Cardiac fibroblast (primary cell): ENCODE data around the gene MBNL2.

Experiments
- DNase-seq, 2 donors: peaks; one replicate each; pipeline versions ENCODE4 v3.0.0 to v3.0.0-alpha.2; 2010; ENCODE audit warnings: low read depth in 2 of 2
- H3K4me3 ChIP-seq, 2 donors: replicated peaks in 1 of 2; 1 replicate in 1 of 2; 2 replicates in 1 of 2; pipeline ENCODE4 v1.5.1; 2011; ENCODE audit warnings: low read depth in 2 of 2, low read length in 2 of 2, mild to moderate bottlenecking in 2 of 2, moderate library complexity in 1 of 2
- TF ChIP-seq, protein P1 (sequence below): IDR thresholded peaks from one replicate; pipeline ENCODE4 v1.5.1; 2011; ENCODE audit warnings: low read depth, mild to moderate bottlenecking, low read length, inconsistent platforms

MBNL2 gene

DNA sequence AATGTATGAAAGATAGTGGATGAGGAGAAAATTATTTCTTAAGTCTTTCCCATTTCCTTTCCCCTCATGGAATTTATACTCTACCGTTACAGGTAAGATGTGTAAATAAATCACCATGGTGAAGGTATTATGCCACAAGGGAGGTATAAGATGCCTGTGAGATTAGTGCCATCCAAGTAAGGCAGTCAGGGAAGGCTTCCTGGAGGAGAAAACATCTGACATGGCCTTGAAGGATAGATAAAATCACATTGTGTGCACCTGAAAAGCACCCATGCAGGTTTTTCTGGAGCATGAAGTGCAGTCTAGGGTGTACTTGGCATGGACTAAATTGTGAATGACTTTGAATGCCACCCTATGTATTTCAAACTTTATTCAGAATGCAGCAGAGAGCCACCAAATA is 15.3 kb downstream of the MBNL2 start:
- no peak overlapping the region for H3K4me3 ChIP-seq
- DNase-seq: no peak
- TF ChIP-seq, protein P1, sequence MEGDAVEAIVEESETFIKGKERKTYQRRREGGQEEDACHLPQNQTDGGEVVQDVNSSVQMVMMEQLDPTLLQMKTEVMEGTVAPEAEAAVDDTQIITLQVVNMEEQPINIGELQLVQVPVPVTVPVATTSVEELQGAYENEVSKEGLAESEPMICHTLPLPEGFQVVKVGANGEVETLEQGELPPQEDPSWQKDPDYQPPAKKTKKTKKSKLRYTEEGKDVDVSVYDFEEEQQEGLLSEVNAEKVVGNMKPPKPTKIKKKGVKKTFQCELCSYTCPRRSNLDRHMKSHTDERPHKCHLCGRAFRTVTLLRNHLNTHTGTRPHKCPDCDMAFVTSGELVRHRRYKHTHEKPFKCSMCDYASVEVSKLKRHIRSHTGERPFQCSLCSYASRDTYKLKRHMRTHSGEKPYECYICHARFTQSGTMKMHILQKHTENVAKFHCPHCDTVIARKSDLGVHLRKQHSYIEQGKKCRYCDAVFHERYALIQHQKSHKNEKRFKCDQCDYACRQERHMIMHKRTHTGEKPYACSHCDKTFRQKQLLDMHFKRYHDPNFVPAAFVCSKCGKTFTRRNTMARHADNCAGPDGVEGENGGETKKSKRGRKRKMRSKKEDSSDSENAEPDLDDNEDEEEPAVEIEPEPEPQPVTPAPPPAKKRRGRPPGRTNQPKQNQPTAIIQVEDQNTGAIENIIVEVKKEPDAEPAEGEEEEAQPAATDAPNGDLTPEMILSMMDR: no peak

- TF ChIP-seq, protein P1: no peak
- H3K4me3 ChIP-seq: no peak overlapping the region
- no peak for DNase-seq
These were observed 16.3 kb downstream of the MBNL2 start for GRCh38 chr13:97238432-97238831.

- no peak for DNase-seq
- TF ChIP-seq, protein P1: no peak
- H3K4me3 ChIP-seq: no peak overlapping the region
These were observed 16.8 kb downstream of the MBNL2 start for GRCh38 chr13:97238883-97239282.

GRCh38 chr13:97239306-97239705 is 17.2 kb downstream of the MBNL2 start:
- TF ChIP-seq, protein P1: no peak
- H3K4me3 ChIP-seq: no peak overlapping the region
- no peak for DNase-seq

GRCh38 chr13:97239943-97240787 is 18.0 kb downstream of the MBNL2 start:
- no peak for DNase-seq
- no peak overlapping the region for H3K4me3 ChIP-seq
- TF ChIP-seq, protein P1: no peak

GRCh38 chr13:97240788-97241734 is 18.9 kb downstream of the MBNL2 start:
- DNase-seq: no peak
- TF ChIP-seq, protein P1: no peak
- H3K4me3 ChIP-seq: no peak overlapping the region
